HAP-1 (cell line): Measurements from ENCODE around the gene EIF4G3.

Experiments used
- DNase-seq, 2 experiments: peaks; one replicate each; pipeline ENCODE4 v3.0.0-alpha.2; 2016 to 2020; ENCODE audit warnings: low spot score in 2 of 2
- H3K27me3 ChIP-seq: fragments of 250-450 bp; sonication (Bioruptor Pico); 2 replicates; pipeline ENCODE4 v1.5.1; 2020; ENCODE audit warnings: low read depth, mild to moderate bottlenecking, moderate library complexity
- H3K36me3 ChIP-seq: fragments of 250-450 bp; sonication (Bioruptor Pico); replicated peaks from 2 replicates; pipeline ENCODE4 v1.5.1; 2020; ENCODE audit warnings: mild to moderate bottlenecking
- H3K4me1 ChIP-seq: fragments of 250-450 bp; sonication (Bioruptor Pico); 2 replicates; pipeline ENCODE4 v1.5.1; 2020; ENCODE audit warnings: mild to moderate bottlenecking
- H3K4me3 ChIP-seq: fragments of 250-450 bp; sonication (Bioruptor Pico); 2 replicates; pipeline ENCODE4 v1.5.1; 2020; ENCODE audit warnings: mild to moderate bottlenecking, moderate library complexity
- H3K9me3 ChIP-seq: fragments of 250-450 bp; sonication (Bioruptor Pico); 2 replicates; pipeline ENCODE4 v1.5.1; 2020; ENCODE audit warnings: mild to moderate bottlenecking, moderate library complexity
- in situ Hi-C: fragments of 300-500 bp; cut with MboI; formaldehyde crosslinking; loops from 3 replicates; pipeline ENCODE4 v1.14.3; 2020; ENCODE audit warnings: low sequenced_read_pairs, inconsistent platforms, mixed read lengths

EIF4G3 gene

DNA sequence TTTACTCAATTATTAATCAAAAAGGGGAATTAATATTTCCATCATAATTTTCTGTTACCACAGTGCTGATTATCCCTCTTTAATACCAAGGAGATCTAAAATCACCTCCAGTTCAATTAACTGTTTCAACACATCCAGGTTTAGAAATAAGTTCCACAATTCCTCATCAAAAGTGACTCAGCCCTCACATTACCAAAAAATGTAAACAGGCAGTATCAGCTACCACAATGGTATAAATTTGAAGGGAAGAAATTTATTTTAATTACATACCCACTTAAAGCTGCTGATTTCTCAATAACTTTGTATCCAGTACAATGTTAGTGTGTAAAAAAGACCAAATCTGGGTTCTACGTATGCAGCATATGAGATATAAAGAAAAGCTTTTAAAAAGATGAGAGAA lies 51.9 kb downstream of the EIF4G3 start:
- H3K9me3 ChIP-seq, result no peaks in the 10 kb centered on the region
- no peaks in the 10 kb centered on the region; the same call in none of the 2 replicates for H3K36me3 ChIP-seq
- no peak overlapping the region for H3K4me3 ChIP-seq
- in situ Hi-C loops, result no loop called here
- H3K27me3 ChIP-seq, result no peaks in the 10 kb centered on the region
- DNase-seq, result no peak
- peaks cover 3% of the 10 kb centered on the region for H3K4me1 ChIP-seq

DNA sequence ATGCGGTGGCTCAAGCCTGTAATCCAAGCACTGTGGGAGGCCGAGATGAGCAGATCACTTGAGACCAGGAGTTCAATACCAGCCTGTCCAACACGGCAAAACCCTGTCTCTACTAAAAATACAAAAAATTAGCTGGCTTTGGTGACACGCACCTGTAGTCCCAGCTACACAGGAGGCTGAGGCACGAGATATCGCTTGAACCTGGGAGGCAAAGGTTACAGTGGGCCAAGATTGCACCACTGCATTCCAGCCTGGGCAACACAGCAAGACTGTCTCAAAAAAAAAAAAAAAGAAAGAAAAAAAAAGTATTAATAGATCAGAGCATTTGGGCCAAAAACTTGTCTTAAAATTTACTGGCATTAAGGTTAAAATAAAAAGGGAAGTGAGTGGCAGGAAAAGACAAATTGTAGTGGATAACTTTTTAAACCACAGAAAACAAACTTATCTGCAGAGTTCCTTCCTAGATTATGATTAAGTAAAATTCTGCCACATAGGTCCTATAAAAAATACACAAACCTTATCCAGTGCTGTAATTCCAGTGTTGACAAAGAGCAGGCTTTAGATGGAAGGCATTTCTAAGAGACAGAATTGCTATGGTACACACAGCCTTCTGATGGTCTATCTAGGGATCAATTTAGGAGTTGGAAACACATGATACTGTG lies 53.3 kb downstream of the EIF4G3 start:
- Histone ChIP-seq H3K4me3 (no peak overlapping the region), H3K27me3 (no peaks in the 10 kb centered on the region), H3K9me3 (no peaks in the 10 kb centered on the region), H3K4me1 (peaks cover 12% of the 10 kb centered on the region), H3K36me3 (no peaks in the 10 kb centered on the region; the same call in none of the 2 replicates)
- in situ Hi-C loops, result no loop called here
- no peak for DNase-seq

GRCh38 chr1:21121764-21122471 lies 54.8 kb downstream of the EIF4G3 start:
- H3K4me3 ChIP-seq, result no peak overlapping the region
- no peaks in the 10 kb centered on the region for H3K27me3 ChIP-seq
- no peaks in the 10 kb centered on the region; the same call in none of the 2 replicates for H3K36me3 ChIP-seq
- in situ Hi-C loops, result no loop called here
- DNase-seq, result no peak
- H3K9me3 ChIP-seq, result no peaks in the 10 kb centered on the region
- H3K4me1 ChIP-seq, result peaks cover 24% of the 10 kb centered on the region

- no peaks in the 10 kb centered on the region for H3K36me3 ChIP-seq
- no peaks in the 10 kb centered on the region for H3K9me3 ChIP-seq
- H3K27me3 ChIP-seq, result no peaks in the 10 kb centered on the region
- no peak for DNase-seq
- H3K4me1 ChIP-seq, result peaks cover 28% of the 10 kb centered on the region
- no peak overlapping the region for H3K4me3 ChIP-seq
- in situ Hi-C loops, result no loop called here
Observed at GRCh38 chr1:21118167-21118566, 58.5 kb downstream of the EIF4G3 start.

DNA sequence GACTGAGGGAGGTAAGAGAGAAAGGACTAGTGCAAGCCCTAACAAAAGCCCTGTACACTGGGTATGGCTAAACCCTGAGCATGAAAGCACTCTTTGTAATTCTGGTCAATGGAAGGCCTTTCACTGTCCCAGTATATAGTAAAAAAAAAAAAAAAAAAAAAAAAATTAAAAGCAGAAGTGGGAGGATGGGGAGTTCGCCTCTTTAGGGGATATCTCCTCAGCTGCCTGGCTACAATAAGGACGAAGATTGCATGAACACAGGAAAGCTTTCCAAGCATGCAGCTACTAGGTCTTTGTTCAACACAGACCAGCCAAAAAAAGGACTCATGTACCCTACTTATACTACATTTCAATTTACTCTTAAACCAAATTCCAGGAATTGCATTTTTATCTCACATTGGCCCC lies 59.1 kb downstream of the EIF4G3 start:
- Histone ChIP-seq H3K9me3 (no peaks in the 10 kb centered on the region), H3K36me3 (no peaks in the 10 kb centered on the region), H3K4me1 (peaks cover 28% of the 10 kb centered on the region), H3K27me3 (no peaks in the 10 kb centered on the region), H3K4me3 (no peak overlapping the region)
- in situ Hi-C loops, result no loop called here
- DNase-seq, result peak; percentile 53 to 89

DNA sequence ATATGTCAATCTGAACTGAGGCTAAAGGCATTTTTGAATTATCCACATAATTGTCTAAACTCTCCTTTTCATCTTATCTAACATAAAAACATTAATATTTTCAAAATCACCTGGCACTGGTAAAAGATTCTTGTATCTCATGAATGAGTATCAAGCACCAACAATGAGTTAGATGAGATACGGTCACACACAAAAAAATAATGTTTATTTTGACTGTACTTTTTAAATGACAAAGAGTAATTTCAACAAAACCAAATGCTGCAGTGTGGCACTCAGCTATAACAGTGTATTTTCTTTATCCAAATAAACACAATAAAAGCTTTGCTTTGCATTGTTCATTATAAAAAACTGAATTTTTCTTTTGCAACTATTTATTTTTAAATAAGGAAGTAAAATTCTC lies 59.5 kb downstream of the EIF4G3 start:
- in situ Hi-C loops, result no loop called here
- Histone ChIP-seq H3K36me3 (no peaks in the 10 kb centered on the region), H3K27me3 (no peaks in the 10 kb centered on the region), H3K4me1 (peaks cover 28% of the 10 kb centered on the region), H3K4me3 (no peak overlapping the region), H3K9me3 (no peaks in the 10 kb centered on the region)
- no peak for DNase-seq

- Histone ChIP-seq H3K4me1 (peaks cover 28% of the 10 kb centered on the region), H3K4me3 (no peak overlapping the region), H3K36me3 (no peaks in the 10 kb centered on the region), H3K9me3 (no peaks in the 10 kb centered on the region), H3K27me3 (no peaks in the 10 kb centered on the region)
- in situ Hi-C loops, result no loop called here
- no peak for DNase-seq
Observed at GRCh38 chr1:21115098-21115760, 61.5 kb downstream of the EIF4G3 start.

GRCh38 chr1:21114431-21114830 lies 62.3 kb downstream of the EIF4G3 start:
- Histone ChIP-seq H3K36me3 (no peaks in the 10 kb centered on the region), H3K27me3 (no peaks in the 10 kb centered on the region), H3K9me3 (no peaks in the 10 kb centered on the region), H3K4me1 (peaks cover 21% of the 10 kb centered on the region), H3K4me3 (no peak overlapping the region)
- DNase-seq, result no peak
- in situ Hi-C loops, result no loop called here

- Histone ChIP-seq H3K36me3 (no peaks in the 10 kb centered on the region; the same call in 1 of the 2 replicates), H3K4me3 (no peak overlapping the region), H3K9me3 (no peaks in the 10 kb centered on the region), H3K27me3 (no peaks in the 10 kb centered on the region), H3K4me1 (peaks cover under 1% of the 10 kb centered on the region; the same call in 1 of the 2 replicates)
- in situ Hi-C loops, result no loop called here
- no peak for DNase-seq
Observed at GRCh38 chr1:21110163-21110562, 66.5 kb downstream of the EIF4G3 start.

DNA sequence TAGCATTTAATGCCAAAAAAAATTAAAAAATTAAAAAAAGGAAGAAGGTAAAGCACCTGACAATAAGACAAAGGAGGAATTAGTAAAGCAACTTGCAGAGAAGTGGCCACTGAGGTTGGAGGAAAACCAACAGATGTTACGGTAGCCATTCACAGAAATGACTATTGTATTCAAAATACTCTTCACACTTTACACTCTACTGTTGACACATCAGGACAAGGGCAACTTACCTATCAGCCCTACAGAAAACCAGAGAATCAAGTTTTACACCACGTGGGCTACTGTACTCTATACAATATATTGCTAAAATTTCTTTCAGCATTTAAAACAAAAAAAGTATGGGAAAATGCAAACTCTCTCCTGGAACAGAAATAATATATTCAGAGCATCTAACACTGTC lies 70.0 kb downstream of the EIF4G3 start:
- in situ Hi-C loops, result no loop called here
- no peak for DNase-seq
- no peaks in the 10 kb centered on the region for H3K4me1 ChIP-seq
- H3K36me3 ChIP-seq, result peaks cover 3% of the 10 kb centered on the region
- H3K9me3 ChIP-seq, result no peaks in the 10 kb centered on the region
- H3K4me3 ChIP-seq, result no peak overlapping the region
- no peaks in the 10 kb centered on the region for H3K27me3 ChIP-seq

DNA sequence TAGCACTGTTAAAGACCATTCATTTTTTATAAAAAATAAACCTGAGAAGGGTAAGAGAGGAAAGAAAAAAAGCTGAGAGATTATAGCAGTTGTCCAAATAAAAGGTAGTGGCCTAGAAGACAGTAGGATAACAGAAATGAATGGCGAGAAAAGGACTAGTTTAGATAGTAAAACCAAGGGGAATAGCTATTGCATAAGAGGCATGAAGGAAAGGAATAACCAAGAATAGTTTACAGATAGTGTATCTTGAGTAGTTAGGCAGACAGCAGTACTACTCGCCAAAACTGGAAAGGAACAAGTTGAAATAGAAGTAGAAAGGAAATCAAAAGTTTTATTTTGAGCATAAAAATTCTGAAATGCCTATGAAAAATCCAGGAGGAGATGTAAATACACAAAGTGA lies 70.5 kb downstream of the EIF4G3 start:
- Histone ChIP-seq H3K36me3 (peaks cover 3% of the 10 kb centered on the region), H3K9me3 (no peaks in the 10 kb centered on the region), H3K4me1 (no peaks in the 10 kb centered on the region), H3K4me3 (no peak overlapping the region), H3K27me3 (no peaks in the 10 kb centered on the region)
- no peak for DNase-seq
- in situ Hi-C loops, result no loop called here

DNA sequence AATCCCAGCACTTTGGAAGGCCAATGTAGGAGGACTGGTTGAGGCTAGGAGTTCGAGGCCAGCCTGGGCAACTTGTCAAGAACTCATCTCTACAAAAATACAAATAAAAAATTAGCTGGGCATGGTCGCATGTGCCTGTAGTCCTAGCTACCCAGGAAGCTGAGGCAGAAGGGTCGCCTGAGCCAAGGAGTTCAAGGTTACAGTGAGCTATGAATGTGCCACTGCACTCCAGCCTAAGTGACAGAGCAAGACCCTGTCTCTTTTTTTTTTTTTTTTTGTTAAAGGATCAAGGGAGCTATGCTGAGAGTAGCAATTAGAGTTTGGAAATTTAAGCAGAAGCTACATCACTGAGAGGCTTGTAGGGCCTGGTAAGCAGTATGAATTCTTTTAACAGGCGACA lies 70.9 kb downstream of the EIF4G3 start:
- no peak for DNase-seq
- no peaks in the 10 kb centered on the region for H3K27me3 ChIP-seq
- no peak overlapping the region for H3K4me3 ChIP-seq
- H3K36me3 ChIP-seq, result peaks cover 3% of the 10 kb centered on the region
- H3K9me3 ChIP-seq, result no peaks in the 10 kb centered on the region
- peaks cover 4% of the 10 kb centered on the region; the same call in 1 of the 2 replicates for H3K4me1 ChIP-seq
- in situ Hi-C loops, result no loop called here

- no peaks in the 10 kb centered on the region for H3K27me3 ChIP-seq
- H3K4me1 ChIP-seq, result peaks cover 5% of the 10 kb centered on the region; the same call in 1 of the 2 replicates
- H3K4me3 ChIP-seq, result no peak overlapping the region
- in situ Hi-C loops, result no loop called here
- H3K36me3 ChIP-seq, result peaks cover 3% of the 10 kb centered on the region
- DNase-seq, result no peak
- no peaks in the 10 kb centered on the region for H3K9me3 ChIP-seq
Observed at GRCh38 chr1:21104683-21105082, 72.0 kb downstream of the EIF4G3 start.

- in situ Hi-C loops, result no loop called here
- H3K4me3 ChIP-seq, result no peak overlapping the region
- no peaks in the 10 kb centered on the region for H3K27me3 ChIP-seq
- peaks cover 14% of the 10 kb centered on the region for H3K4me1 ChIP-seq
- H3K9me3 ChIP-seq, result no peaks in the 10 kb centered on the region
- peak; percentile 28 to 51 for DNase-seq
- peaks cover 10% of the 10 kb centered on the region for H3K36me3 ChIP-seq
Observed at GRCh38 chr1:21100481-21100921, 76.2 kb downstream of the EIF4G3 start.
